Epithelial cell of umbilical artery (primary cell): ENCODE results near the gene DPY19L3. TPM values are rescaled to one million over a fixed set of nuclear protein-coding genes. Genes with fewer than 3 reads are reported as not detected.

ENCODE experiments used
- total RNA-seq: library from RNA; depleted of rRNA; stranded (reverse); fragments of >200 nt; gene quantifications from 2 replicates; pipeline ENCODE4 v1.2.3, GENCODE V29; 2014

Gene DPY19L3
- total RNA-seq = 9.4 and 25.0 TPM in 2 replicates

DNA sequence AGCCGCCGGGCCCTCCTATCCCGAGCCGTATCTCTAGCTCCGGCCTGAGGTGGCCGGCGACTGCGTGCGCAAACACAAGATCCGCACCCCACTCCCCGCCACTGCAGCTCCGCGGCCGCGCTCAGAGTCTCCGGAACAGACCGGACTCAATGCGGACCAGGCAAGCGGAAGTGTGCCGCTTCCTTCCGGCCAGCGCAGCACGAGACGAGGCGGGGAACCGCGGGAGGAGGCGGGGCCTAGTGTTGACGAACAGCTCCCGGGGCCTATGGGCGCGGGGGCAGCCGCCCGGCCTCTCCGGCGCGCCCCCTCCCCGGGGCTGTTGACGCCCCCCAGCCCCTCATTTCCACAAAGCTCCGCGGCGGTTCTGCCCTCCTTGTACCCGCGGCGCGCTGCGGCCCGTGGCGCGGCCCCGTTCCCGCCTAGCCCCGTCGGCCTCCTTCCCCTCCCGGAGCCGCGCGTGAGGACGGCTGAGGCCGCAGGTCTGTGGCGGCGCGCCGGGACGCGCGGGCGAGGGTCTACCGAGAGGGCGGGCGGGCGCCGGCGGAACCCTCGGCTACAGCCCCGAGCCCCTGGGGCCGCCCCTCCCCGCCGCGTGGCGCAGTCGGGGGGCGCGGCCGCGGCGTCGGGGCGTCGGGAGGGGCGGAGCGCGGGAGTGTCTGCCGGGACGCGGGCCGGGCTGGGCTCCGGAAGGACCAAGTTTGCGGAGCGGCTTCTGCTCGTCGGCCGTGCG, at the start of gene DPY19L3:
TSS of gene DPY19L3 (plus strand) at position 340 of the 730 bp plus-strand sequence. CDS start 2,484 bp downstream, outside the sequence.

Other genes with a start within 250 kb of the DPY19L3 start
- gene ZNF507, start 60.2 kb upstream of the DPY19L3 start, total RNA-seq = 9.1 and 14.3 TPM in 2 replicates
- gene PDCD5, start 175.4 kb downstream of the DPY19L3 start, total RNA-seq = 159 and 160 TPM in 2 replicates